PC-9 (cell line): ENCODE measurements around the gene RUFY3.

Source experiments
- EZH2 ChIP-seq: fragments of 200-600 bp; sonication (generic); IDR thresholded peaks from 2 replicates; pipeline ENCODE4 v1.8.0; 2017; ENCODE audit warnings: antibody characterized with exemption, low read depth
- TF ChIP-seq, protein P1 (sequence below): fragments of 200-600 bp; sonication (generic); conservative IDR thresholded peaks from 2 replicates; pipeline ENCODE4 v1.6.1; 2017; ENCODE audit warnings: mixed run types, antibody characterized with exemption, mild to moderate bottlenecking, moderate library complexity

DNA sequence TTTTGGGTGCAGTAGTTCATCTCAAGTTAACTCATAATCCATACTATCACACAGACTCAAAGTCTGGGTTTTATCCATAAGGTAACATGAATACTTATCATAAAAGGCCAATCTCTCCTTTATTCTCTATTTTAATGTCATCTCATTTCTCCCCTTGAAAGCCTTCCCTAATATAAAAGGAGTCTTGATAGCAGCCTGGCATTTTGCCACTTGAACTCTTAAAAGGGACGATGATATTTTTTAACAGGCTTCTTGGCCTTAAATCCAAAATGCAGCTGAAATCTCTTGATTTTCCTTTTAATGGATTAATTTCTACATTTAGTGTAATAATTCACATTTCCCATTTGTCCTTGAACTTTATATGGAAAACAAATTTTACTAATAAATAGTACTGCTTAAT is 47.0 kb upstream of the RUFY3 start:
- TF ChIP-seq, protein P1, sequence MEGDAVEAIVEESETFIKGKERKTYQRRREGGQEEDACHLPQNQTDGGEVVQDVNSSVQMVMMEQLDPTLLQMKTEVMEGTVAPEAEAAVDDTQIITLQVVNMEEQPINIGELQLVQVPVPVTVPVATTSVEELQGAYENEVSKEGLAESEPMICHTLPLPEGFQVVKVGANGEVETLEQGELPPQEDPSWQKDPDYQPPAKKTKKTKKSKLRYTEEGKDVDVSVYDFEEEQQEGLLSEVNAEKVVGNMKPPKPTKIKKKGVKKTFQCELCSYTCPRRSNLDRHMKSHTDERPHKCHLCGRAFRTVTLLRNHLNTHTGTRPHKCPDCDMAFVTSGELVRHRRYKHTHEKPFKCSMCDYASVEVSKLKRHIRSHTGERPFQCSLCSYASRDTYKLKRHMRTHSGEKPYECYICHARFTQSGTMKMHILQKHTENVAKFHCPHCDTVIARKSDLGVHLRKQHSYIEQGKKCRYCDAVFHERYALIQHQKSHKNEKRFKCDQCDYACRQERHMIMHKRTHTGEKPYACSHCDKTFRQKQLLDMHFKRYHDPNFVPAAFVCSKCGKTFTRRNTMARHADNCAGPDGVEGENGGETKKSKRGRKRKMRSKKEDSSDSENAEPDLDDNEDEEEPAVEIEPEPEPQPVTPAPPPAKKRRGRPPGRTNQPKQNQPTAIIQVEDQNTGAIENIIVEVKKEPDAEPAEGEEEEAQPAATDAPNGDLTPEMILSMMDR, result no peak
- no peak for TF ChIP-seq EZH2
